Hematopoietic multipotent progenitor cell treated with erythropoietin and hydrocortisone succinate and interleukin-3 and kit ligand, for 17 days (in vitro differentiated cells): ENCODE measurements around the gene FAM20C.

Experiments used
- DNase-seq: peaks from one replicate; pipeline ENCODE4 v3.0.0-alpha.2; 2015; ENCODE audit warnings: low spot score

FAM20C gene

DNA sequence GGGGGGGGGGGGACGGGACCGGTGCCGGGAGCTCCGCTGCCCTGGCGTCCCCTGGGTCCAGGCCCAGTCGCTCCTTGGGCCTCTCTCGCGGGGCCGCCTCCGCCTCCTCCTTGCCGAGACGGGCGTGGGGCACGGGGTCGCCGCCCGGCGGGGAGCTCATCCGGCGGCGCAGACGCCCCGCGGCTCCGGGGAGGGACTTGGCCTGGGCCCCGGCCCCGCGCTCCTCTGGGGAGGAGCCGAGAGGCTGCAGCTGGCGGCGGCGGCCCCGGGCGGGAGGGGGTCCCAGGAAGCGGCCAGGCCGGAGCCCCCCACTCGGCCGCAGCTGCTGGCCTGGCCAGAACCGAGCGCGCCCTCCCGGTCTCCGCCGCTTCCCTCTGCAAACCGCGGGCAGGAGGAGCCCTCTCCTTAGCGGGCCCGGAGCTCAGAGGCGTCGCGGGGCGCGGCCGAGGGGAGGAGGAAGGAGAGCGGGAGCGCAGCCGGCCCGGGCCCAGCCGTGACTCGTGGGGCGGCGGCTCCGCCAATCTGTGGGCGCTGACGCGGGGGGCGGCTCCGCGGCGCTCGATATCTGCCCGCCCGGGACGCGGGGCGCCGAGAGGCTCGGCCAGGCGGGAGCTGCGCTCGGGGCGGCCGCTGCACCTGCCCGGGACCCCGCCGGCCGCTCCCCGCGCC, at the start of gene FAM20C:
FAM20C (plus strand) TSS at position 591 of the 669 bp plus-strand sequence. CDS start 629 bp downstream, outside the sequence.
- DNase-seq = no peak

DNA sequence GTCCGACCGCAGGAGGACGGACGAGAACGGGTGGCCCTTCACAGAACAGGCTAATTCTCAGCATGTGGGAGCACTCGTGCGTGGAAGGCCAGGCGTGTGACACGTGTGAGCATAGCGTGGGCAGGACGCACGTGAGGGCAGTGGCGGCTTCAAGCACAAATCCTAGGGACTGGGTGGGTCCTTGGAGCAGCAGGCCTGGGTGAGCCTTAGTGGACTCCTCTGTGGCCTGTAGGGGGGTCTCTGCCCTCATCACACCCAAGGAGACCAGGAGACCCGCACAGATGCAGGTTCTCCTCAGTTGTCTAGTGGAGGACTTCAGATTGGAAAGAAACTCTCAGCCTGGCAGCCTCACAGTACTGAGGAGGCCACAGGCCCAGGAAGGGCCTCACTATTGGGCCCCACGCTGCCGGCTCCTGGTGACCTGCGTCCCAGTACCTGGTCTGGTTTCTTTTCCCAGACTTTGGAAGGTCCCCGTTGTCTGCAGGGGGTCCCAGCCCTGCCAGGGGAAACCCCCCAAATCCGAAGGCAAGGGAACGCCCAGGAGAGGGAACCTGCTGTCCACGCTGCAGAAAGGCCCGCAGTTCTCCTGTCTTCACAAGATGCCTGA, 49.1 kb upstream of the FAM20C start:
- no peak for DNase-seq

DNA sequence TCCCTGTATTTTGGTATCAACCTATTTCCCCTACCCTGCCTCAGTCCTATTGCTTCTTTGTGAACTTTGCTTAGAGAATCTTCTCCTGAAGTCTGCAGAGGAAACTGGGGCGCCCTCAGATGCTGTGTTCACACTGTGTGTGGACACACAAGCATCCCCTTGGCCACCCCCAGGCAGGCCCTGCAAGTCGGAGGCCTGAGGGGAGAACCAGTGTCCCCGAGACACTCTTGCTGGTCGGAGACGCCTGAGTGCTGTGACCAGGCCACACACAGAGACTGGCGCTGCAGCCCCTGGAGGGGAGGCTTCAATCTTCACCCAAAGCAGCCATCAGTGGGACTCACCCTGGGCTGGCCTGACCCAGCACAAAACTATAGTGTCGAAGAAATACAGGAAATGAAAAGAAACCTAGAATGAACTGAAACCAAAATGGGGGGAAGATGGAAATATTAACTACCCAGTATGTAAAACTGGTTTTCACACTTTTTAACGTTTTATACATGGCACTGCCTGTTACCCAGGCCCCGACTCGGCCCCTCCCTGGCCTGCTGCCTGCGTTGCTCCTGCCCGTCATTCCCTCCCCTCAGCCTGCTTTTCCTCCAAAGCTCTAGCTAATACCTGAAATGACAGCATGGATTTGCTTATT, 48.4 kb upstream of the FAM20C start:
- no peak for DNase-seq

DNA sequence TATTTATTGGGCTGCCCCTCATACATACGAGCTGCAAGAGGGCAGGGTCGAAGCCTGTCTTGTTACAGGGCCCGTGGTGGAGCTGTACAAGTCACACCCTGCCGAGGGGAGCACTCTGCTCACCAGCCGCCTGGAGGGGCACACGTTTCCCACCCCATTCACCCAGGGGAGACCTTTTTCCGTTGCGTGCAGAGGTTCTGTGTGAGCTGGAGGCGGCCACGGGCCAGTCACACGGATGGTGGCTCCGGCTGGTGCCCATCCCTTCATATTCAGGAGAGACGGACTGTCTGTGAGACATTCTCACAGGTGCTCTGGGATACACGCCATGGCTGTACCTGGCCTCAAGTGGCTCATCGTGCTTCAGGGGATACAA, 47.9 kb upstream of the FAM20C start:
- DNase-seq = no peak

DNA sequence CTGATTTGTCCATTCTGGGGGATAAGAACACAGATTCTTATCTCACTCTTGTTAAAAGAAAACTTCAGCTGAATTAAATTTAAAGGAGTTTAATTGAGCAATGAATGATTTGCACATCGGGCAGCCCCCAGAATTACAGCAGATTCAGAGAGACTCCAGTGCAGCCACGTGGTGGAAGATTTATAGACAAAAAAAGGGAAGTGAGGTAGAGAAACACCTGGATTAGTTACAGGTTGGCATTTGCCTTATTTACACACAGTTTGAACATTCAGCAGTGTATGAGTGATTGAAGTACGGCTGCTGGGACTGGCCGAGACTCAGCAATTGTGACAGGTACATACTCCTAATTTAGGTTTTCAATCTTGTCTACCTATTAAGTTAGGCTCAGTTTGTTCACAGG, 46.5 kb upstream of the FAM20C start:
- no peak for DNase-seq

DNA sequence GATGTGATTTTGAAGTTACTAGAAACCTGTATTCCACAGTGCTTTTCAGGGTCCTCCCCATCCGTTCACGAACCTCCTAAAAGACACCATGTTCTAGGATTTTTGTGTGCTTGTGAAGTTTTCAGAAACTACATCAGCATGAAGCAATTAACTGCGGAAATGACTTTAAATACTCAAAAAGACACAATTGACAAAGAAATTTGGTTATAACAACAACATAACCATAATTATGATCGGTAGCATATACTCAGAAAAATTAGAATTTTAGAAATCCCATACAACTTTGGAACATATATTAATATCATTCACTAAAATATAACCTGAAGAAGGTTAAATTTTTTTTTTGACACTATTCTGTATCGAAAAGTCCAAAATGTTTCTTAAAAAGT, 43.8 kb upstream of the FAM20C start:
- DNase-seq = no peak

DNA sequence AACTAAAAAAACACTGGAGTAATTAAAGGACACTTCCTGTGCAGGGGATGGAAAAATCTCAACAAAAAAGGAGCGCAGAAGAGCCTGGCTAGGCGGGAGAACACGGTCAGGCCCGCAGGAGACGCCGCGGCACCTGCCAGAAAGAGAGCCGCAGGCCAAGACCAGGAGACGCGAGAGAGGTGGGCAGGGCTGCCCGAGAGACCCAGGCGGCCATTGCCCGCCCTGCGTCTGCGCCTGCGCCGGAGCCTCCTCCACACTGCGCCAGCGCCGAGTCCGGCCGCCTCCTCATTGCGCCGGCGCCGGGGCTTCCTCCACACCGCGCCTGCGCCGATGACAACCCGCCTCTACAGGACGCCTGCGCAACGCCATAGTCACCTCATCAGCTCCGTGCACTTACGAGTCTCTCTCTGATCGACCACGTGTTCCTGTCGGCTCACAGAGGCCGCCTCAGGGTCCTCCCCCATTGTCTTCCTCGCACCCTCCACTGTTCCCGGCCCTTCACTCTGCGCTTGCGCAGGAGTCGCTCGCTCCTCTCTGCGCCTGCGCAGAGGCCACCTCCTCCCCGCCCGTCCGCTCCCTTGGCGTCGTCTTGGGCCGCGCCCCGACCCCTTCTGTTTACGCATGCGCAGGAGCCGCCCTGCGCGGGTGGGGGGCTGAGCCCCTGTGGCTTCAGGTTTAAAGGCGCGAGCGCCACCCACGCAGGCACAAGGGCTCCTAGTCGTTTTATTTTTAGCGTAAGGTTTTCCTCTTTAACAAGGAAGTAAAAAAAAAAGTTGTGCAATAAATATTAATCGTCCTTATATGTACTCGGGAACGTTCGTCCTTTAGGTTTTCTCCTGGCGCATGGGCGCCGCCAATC, 43.2 kb upstream of the FAM20C start:
- peak; percentile 98 for DNase-seq

DNA sequence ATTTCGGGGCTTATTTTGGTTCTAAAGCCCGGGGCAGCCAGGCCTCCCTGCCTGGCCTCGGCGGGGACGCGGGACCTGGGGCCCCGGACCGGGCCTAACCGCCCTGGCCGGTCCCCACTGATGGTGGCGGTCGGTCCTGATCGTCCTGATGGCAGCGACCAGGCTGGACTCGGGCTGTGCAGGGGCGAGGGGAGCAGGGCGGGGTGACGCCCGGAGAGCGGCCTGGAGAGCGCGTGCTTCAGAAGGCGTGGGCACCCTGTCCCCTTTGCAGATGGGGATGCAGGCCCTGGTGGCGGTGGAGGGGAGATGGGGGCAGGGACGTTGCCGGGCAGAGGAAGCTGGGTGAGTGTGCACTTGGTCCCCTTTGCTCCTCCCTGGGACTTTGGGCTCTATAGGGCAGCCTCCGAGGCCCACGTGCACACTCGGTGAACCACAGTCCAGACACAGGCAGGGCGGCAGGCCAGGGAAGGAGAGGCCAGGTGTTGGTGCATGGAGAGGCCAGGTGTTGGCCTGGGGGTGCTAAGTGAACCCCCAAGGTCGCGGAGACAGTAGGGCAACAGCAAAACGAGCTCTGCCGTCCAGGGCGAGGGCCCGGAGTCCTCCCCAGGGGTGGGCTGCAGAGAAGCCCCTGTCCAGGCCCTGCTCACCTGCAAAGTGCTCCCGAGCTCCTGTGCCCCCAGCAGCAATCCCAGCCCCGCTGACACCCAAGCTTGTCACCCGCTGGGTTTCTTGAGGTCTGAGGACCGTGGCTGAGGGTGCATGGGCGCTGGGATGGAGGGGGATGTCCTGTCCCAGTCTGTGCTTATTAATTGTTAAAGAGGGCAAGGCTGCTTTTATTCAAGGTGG, 42.4 kb upstream of the FAM20C start:
- no peak for DNase-seq

DNA sequence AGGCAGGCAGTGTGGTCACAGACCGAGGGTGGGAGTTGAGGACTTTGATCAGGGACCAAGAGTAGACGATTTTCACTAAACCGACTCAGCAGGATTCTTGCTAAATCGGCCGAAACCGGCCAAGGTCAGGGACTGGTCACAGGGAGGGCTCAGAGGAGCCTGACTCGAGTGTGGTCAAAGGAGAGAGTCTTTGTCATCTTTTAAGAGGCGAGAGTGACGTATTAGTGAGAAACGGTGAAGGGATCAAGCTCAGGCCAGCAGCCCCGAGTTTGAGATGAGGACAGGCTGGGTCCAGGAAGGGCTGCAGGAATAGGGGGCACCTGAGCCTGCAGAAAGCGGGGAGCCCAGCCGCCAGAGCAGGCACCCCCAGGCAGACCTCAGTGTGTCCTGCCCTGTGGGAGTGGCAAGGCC, 41.6 kb upstream of the FAM20C start:
- DNase-seq = no peak

DNA sequence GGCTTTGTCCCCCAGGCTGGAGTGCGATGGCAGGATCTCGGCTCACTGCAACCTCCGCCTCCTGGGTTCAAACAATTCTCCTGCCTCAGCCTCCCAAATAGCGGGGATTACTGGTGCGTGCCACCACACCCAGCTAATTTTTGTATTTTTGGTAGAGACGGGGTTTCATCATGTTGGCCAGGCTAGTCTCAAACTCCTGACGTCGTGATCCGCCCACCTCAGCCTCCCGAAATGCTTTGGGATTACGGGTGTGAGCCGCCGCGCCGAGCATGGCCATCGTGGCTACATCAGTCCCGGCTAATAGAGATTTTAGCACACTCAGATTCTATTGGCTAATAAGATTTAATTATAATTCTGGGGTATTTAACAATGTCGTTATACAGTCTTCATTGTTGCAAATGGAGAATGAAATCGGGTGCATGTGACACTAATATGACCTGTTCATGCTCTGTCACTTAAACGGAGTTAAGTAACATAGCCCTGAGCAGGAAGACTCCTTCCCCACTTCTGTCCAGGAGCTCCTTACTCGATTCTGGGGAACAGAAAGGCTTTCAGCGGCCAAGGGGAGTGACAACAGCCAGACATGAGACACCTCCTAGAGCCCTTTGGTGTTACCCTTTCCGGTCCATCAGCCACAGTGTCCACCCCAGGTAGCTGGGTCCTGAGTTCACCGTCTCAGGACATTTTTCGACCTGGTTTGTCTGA, 40.9 kb upstream of the FAM20C start:
- DNase-seq = no peak

DNA sequence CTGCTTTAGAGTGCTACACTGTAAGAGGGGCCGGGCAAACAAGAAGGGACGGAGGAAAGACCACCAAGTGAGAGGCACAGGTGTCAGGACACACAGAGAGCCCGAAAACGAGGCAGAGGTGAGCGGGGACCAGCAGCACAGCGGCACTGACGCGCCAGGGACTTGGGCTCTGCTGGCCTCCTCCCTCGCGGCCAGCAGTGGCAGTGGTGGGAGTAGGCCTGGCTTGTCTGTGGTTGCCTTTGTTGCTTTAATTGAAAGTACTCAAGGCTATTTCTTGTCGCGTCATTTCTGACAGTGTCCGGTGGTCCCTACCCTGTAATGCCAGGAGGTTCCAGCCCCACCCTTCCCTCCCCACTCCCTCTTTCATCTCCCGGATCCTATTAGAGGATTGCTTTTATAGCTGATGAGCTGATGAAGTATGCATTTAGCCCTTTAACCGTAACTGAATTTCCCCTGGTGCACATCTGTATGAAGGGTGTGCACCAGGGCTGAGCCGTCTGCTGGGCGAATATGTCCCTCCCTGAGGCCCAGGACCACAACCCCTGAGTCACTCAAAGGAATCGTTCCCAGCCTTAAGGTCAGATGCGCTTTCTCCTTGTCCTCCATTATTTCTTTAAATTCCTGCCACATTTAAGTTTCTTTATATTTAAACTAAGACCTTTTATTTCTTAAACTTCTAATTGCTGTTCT, 39.5 kb upstream of the FAM20C start:
- DNase-seq = no peak

DNA sequence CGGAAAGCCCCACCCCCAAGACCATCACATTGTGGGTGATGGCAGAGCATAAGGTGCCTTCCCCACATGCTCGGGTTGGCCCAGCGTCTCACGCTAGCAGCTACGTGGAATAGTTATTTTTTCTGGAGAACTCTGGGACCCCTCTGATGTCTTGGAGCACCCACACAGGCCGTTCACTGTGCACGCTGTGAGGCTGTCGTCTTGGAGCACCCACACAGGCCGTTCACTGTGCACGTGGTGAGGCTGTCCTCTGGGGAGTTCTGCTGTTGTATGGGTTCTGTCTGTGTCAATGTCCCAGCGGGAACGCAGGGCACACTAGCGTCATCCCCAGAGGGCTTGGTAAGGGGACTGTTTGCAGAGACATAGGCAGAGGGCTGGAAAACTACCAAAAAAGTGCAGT, 38.8 kb upstream of the FAM20C start:
- no peak for DNase-seq

DNA sequence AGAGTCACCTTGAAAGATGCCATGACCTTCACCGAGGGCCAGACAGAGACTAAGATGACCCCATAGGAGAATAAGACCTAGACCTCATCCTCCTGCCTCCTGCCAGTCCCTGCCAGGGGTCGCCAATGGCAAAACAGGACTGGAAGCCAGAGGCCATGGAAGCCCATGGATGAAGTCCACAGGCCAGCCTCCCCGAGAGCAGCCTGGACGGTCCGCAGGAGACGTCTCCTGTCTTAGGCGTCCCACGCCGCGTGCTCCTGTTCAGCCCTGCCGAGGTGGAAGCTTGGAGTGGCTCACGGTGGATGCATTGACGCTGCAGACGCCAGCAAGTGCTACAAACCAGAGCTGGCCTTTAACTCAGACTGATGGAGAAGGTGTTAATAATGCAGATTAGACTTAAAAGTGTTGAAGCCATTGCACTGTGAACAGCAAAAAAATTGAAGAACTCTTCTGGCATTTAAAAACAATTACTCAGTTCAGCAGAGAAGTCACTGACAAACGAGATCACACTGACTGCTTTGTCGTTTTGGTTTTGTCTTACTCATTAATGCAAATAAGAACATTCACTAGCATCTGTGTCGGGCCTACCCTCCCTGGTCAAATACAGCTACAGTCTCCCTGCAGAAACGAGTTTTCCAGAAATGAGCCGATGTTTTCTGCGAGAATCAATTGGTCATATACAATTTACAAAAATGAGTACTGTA, 38.1 kb upstream of the FAM20C start:
- no peak for DNase-seq

DNA sequence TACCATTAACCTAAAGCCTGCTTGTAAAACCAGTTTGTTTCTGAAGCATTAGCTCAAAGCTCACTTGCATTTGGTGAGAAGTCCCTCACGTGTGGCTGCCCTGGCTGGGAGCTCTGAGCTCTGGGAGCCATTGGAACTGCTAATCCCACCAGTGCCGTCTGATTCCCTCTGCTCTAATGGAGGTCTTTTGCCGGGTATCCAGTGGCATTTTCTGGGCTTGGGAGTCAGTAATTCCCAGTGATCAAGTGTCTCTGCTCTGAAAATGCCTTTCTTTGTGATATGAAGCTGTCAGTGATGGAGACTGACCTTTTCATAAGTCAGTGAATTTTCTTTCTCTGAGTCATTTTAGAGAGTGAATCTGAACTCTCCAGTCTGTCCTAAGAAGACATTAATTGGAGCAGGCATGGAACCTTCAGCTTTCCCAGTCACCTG, 36.9 kb upstream of the FAM20C start:
- DNase-seq = no peak

DNA sequence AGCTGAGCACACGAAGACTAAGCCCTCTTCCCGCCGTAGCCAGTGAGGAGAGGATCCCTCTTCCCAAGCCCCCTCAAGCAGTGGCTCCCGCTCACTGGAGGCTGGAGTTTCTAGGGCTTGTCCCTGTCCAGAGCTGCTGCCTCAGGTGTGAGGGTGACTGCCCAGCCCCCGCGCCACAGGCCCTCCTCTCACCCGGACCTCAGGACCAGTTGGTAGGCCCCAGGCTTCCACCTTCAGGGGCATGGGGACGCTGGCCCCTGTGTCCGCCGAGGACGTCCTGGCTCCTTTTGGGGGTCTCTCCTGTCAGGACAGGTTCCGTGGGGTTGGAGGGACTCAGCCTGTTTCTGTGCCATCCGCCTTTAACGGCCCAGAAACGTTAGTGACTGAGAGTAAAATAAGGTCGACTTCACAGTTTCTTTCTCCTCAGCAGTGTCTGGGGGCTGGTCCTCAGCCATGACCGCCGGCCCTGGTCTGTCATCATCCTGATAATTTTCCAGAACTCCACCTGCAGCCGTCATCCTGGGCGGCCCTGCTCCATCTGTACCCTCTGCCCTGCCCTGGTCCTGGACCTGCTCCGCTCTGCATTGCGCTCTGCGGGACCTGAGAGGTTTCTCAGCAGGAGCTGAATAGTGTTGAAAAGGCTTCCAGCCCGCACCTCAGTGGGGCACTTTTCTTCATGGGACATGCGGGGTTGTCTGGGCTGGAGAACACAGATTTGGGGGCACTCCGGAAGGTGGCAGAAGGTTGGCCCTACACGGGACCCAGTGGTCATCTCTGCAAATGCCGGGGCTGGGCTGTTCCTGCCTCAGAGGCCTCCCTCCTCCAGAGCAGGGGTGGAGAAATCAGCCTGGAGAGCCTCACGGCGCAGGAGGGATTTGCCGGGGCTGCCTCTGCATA, 36.0 kb upstream of the FAM20C start:
- DNase-seq = no peak

DNA sequence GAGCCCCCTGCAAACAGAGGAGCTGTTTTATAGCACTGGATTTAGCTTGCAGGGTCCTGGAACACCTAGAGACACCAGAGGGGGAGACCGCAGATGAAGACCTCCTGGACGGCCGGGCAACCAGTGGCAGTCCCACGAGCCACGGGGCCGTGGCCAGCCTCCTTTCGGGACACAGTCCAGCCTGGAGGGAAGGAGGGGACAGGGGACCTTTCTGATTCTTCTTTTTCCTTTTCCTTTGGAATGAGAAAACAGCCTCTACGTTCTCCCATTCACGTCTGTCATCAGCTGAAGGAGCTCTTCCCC, 35.4 kb upstream of the FAM20C start:
- DNase-seq = no peak

DNA sequence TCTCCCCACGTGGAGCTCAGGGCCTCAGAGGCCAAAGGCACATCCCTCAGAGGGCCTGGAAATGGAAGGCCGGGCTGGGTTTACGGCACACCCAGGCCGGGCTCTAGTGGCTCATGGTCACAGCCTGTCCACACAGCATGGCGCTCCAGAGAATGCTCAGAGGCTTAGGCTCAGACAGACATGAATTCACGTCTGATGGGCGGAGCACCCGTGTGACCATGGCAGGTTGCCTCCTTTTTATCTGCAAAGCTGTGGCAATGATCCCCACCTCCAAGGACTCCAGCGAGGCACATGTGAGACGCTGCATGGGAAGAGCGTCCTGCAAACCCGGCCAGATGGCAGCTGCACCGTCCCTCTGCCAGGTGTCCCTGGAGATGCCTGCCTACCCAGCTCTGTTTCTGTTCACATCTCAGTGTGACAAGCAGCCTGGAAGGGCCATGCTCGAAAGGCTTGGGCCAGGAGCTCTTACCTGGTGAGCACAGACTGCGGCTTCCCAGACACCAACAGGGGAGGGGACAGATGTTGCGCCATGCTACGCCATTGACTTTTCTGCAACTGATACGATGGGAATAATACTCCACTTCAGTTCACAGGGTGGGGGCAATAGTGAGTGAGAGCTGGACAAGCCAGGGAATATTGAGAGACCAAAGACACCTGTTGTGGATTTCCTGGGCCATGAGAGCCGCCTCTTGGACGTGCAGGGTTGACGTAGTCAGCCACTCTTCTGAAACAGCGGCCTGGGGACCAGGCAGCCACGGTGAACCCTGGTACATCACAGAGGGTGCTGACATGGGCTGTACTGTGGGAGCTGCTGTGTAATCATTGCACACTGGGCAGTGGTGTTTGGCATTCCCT, 34.4 kb upstream of the FAM20C start:
- DNase-seq = no peak

DNA sequence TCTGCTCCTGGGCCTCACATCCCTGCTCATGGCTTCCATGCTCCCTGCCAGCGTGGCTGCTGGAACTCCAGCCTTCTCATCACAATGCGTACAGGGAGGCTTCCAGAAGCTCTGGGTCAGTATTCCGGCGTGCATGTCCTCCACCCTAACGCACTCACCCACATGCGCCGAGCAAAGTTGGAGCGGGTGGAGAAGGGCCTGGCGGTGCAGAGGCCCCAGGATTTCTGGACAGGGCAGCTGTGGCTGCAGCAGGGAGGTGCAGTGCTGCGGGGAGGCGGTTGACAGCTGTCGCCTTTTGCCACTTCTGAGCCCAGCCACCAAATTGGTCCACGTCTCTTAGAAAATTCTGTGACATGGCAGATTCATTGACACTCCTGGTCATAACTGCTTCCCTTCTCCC, 33.6 kb upstream of the FAM20C start:
- no peak for DNase-seq
